PFSK-1 (cell line): ENCODE data around the gene PELI2.

Source experiments
- FOXP2 ChIP-seq: optimal IDR thresholded peaks from 2 replicates; pipeline ENCODE3; 2011; ENCODE audit warnings: borderline replicate concordance, control low read depth, inconsistent platforms; ENCODE audit not compliant: insufficient read depth; ENCODE audit errors: extremely low read length, extremely low read depth
- POLR2AphosphoS5 ChIP-seq: IDR thresholded peaks from 2 replicates; pipeline ENCODE4 v1.6.1; 2012; ENCODE audit warnings: low read depth, mild to moderate bottlenecking, control low read depth, low read length, moderate library complexity
- TAF1 ChIP-seq: IDR thresholded peaks from 2 replicates; pipeline ENCODE4 v1.6.1; 2012; ENCODE audit warnings: low read length, control low read depth, borderline replicate concordance; ENCODE audit not compliant: insufficient read depth

- TF ChIP-seq POLR2AphosphoS5 (no peak), TAF1 (no peak), FOXP2 (no peak)
Observed at GRCh38 chr14:56331592-56332216, 213.5 kb downstream of the PELI2 start.
